NCI-H146 treated with DMSO at 0.1 percent for 48 hours (cell line): ENCODE measurements around the gene LY9.

Source experiments
- DNase-seq: peaks from one replicate; lab custom pipeline; 2025; ENCODE audit not compliant: unreplicated experiment; lab: John Stamatoyannopoulos, UW

Gene LY9

GRCh38 chr1:160800645-160801408, 4.9 kb downstream of the LY9 start:
- DNase-seq = no peak

- no peak for DNase-seq
Observed at GRCh38 chr1:160801836-160802580, 6.0 kb downstream of the LY9 start.

- no peak for DNase-seq
Observed at GRCh38 chr1:160806109-160806665, 10.2 kb downstream of the LY9 start.

- no peak for DNase-seq
Observed at GRCh38 chr1:160806784-160807183, 10.8 kb downstream of the LY9 start.

- DNase-seq = no peak
Observed at GRCh38 chr1:160807247-160807646, 11.3 kb downstream of the LY9 start.

GRCh38 chr1:160807738-160808137, 11.8 kb downstream of the LY9 start:
- DNase-seq = no peak

- no peak for DNase-seq
Observed at GRCh38 chr1:160808289-160808688, 12.3 kb downstream of the LY9 start.

GRCh38 chr1:160810486-160810885, 14.5 kb downstream of the LY9 start:
- DNase-seq = no peak

- DNase-seq = no peak
Observed at GRCh38 chr1:160811147-160811546, 15.2 kb downstream of the LY9 start.

- no peak for DNase-seq
Observed at GRCh38 chr1:160813215-160813614, 17.2 kb downstream of the LY9 start.

- DNase-seq = no peak
Observed at GRCh38 chr1:160814316-160814715, 18.3 kb downstream of the LY9 start.

- no peak for DNase-seq
Observed at GRCh38 chr1:160814856-160815255, 18.9 kb downstream of the LY9 start.

- DNase-seq = no peak
Observed at GRCh38 chr1:160818207-160818937, 22.4 kb downstream of the LY9 start.

- DNase-seq = no peak
Observed at GRCh38 chr1:160819186-160819585, 23.2 kb downstream of the LY9 start.

- DNase-seq = no peak
Observed at GRCh38 chr1:160821627-160822026, 25.7 kb downstream of the LY9 start.

GRCh38 chr1:160823296-160823695, 27.3 kb downstream of the LY9 start:
- no peak for DNase-seq

- no peak for DNase-seq
Observed at GRCh38 chr1:160826546-160826945, 30.6 kb downstream of the LY9 start.

GRCh38 chr1:160827418-160827817, 31.4 kb downstream of the LY9 start:
- no peak for DNase-seq

GRCh38 chr1:160829766-160830165, 33.8 kb downstream of the LY9 start:
- DNase-seq = no peak

- DNase-seq = no peak
Observed at GRCh38 chr1:160830321-160831153, 34.6 kb downstream of the LY9 start.
